GM21360 (cell line): Measurements from ENCODE around the gene CHCHD3.
A peak's percentile ranks its signal among the peaks of the same experiment; 100 is the strongest.

Experiments
- ATAC-seq: cut with Tn5 transposase; IDR thresholded peaks from one replicate; pipeline ENCODE4 v1.9.1; 2021; ENCODE audit warnings: mild to moderate bottlenecking, moderate library complexity; ENCODE audit not compliant: unreplicated experiment

The CHCHD3 gene

DNA sequence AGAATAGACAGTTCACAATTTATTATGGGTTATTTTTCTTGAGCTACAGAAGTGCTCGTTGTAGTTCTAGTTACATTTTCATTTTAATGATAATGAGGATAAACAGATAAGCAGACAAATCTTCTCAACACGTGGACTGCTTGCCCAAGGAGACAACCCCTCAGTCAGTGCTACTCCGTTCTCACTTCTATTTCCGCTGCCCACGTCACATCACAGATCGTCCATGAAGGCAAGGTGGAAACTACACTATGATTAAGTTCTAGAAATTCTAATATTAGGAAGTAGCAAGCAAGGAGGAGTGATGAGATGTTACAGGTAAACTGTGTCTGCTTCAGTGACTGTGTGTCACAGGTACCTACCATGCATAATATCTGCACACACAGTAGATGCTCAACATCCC, 210.5 kb downstream of the CHCHD3 start:
- ATAC-seq, result peak; percentile 69

DNA sequence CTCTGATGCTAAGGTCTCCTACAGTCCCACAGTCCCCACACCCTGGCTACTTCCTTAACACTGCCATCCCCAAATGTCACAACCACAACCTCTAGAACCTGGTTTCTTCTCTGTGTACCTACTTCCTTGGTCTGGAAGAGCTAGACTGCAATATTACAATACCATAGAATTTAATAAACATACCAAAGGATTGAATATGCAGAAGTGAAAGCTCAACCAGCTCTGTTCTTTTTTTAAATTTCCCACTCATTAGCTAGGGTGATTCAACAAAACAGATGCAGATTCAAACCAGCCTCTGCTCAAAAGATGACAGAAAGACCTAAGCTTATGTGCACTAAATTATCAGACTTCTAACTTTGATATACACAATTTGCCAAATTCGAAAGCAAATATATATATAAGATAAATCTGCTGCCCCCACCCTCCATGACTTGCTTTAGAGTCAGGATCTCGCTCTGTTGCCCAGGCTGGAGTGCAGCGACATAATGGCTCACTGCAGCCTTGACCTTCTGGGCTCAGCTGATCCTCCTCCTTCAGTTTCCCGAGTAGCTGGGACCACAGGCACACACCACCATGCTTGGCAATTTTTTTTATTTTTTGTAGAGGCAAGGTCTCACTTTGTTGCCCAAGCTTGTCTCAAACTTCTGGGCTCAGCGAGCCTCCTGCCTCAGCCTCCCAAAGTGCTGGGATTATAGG, 212.6 kb downstream of the CHCHD3 start:
- no peak for ATAC-seq

DNA sequence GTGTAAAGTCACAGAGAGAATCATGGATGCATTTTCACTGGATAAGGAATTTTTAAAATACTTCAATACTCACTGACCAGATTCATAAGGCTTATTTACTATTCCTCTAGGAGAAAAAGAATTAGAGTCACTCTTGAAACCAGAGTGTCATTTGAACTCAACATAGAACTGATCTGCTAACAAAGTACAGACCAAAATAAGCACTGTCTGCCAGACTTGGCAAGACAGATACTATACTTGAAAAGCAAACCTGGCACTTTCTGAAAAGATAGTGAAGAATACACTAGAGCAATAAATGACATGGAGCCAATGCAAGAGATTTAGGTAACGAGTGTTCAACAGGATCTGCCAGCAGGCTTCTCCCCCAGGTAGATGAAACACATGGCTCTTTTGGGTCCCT, 215.3 kb downstream of the CHCHD3 start:
- no peak for ATAC-seq

DNA sequence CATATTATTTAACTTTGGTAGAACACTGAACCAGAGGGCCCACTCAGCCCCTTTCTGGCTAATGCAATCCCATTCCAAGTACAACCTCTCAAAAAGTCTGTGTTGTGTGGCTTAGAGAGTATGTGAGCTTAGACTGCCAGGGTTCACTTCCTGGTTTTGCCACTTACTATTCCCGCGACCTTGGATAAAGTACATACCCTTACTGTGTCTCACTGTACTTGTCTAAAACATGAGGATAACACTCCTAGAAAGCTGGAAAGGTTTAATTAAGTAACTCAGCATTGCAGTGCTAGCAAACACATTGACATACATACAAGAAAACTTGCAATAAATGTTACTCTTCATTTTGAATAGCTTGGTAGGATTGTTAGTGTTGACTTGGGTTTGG, 215.8 kb downstream of the CHCHD3 start:
- ATAC-seq, result no peak

DNA sequence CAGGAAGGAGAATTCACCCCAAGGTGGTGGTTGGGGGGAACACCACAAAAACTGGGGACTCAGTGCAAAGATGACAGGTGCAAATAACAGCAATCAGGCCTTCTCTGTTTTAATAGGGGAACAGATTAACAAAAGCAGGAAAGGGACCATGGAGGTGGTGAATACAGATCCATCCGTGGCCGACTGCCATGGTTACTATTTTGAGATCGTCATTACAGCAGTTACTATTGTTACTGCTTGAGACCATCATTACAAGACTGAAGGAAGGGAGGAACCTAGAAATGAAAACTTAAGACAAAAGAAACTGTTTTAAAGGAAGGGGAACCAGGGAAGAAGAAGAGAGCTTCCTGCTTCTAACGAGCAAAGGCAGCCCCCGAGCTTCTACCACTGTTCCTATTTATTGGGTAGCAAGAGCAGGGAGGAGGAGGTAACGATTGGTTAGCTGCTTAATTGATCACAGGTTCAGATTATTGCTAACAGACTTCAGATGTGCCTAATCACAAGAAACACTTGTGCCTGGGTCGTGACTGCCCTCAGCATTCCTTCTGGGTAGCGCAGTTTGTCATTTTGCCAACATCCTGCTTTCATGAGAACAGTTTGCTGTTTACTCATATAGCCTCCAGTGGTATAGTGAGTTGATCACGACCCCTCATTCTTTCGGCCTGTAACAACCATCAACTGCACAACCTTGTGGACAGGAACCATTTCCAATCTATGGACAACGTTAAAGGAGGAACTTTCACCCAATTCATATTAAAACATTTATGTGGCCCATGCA, 216.3 kb downstream of the CHCHD3 start:
- ATAC-seq, result no peak

DNA sequence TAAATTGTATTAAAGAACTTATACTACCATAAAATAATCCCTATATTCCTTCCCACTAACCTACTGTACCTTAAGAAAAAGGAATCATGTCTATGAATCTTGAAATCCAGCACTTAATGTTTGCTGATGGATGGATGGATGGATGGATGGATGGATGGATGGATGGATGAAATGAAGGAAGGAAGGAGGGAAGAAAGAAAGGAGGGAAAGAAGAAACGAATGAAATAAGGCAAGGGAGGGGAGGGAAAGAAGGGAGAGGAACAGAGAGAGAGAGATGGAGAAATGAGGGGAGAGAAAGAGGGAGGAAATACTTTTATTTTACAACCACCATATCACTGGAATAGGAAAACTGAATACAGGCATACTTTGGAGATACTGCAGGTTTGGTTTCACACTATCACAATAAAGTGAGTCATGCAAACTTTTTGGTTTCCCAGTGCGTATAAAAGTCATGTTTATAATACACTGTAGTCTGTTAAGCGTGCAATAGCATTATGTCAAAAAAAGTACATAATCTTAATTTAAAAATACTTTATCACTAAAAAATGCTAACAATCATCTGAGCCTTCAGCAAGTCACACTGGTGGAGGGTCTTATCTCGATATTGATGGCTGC, 219.8 kb downstream of the CHCHD3 start:
- ATAC-seq, result no peak

DNA sequence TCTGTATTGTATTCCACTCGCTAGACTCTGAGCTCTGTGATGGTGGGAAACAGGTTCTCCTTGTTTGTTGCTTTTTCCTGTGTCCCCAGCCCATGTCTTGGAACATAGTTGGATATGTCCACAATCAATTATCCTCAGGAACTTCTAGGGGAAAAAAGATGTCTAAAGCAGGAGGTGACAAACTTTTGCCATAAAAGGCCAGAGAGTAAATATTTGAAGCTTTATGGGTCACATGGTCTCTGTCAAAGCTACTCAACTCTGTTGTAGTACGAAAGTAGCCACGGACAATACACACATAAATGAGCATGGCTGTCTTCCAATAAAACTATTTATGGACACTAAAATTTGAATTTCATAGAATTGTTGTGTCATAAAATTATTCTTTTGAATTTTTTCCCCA, 220.5 kb downstream of the CHCHD3 start:
- ATAC-seq, result no peak

DNA sequence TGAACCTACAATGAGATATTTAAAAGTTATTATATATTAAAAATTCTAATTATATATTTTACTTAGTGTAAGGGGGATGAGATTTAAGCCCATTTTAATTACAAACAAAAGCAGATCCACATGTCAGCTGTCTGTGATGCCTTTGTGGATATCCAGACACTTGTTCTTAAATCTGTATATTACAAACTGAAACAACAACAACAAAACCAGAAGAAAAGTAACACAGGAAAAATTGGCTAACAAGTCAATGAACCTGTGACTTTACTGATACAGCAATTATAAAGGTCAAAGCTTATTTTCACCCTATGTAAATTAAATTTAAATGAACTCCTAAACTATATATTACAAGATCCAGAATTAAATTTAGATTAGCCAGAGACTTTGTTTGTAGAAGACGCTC, 222.7 kb downstream of the CHCHD3 start:
- ATAC-seq, result no peak

DNA sequence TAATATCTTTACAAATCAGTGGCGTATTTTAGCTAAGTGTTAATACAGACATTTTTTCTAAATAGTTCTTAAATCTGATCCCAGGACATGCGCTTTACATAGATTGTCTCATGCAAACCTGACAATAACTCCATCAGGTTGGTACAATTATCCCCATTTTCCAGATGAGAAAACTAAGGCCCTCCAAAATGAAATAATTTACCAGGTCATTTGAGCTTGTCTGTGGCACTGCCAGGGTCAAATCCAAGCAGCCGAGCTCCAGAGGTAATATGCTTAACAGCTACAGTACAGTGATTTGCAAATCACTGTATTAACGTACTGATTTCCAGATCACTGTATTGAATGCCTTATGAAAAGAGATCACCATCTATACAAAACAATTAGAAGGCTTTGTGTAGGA, 223.1 kb downstream of the CHCHD3 start:
- ATAC-seq, result no peak

DNA sequence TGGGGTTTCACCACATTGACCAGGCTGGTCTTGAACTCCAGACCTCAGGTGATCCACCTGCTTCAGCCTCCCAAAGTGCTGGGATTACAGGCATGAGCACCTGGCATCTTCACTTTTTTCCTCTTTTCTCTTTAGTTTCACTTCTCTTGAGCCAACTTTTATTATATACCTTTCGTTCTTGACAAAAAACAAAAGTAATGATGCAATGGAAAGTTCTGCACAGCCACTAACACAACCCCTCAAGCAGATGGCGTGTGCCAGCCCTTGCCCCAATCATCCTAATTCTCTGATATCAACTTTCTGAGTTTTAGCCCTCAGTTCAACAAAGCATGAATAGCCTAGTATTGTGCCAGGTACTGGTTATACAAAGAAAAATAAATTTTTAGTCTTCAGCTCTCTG, 223.6 kb downstream of the CHCHD3 start:
- no peak for ATAC-seq

DNA sequence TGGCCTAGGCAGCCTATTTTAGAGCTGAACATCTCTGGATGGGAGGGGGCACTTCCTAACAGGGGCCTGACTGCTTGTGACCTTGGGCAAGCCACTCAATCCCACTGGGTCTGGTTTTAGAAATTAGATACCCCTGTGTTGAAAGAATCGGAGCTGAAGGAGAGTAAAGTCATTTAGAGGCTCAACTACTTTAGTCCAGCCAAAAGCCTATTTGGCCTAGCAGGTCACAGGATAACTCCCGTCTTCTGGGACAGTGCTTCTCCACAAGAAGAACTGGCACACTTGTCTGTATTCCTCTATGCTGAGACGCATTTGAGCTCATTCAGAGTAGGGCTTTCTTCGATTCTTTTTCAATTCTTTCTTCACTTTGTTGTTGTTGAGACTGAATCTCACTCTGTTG, 224.2 kb downstream of the CHCHD3 start:
- no peak for ATAC-seq

DNA sequence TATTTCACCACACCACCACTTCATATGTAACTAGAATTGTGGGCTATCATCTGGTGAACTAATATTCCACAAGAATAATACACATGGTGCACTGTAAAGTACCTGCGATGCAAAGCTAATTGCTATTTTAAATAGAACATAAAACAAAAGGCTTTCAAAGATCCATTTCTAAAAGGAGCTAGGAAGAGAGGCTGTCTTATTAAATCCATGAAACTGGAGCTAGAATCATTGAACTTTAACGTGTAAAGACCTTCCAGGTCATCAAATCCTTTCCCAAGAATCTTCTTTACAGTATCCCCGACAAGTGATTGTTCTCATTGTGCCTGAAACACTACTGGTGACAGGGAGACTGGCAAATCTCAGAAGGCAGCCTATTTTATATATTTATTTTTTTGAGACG, 224.9 kb downstream of the CHCHD3 start:
- no peak for ATAC-seq

DNA sequence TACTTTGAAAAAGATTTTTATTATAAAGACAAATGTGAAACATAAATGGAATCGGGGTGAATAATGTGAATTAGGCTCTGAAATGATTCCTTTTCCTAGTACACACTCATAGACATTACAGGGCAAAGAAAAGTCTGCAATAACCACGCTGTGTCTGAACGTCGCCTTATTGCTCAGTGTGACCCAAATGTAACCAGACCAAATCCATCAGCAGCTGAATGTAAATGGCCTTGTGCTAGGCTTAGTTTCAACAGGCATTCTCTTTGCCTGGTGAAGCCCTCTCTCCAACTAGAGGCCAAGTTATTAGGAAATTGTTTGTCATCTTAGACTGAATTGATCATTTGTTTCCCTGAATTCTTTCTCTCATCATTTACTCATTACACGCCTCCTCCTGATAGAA, 225.5 kb downstream of the CHCHD3 start:
- no peak for ATAC-seq

DNA sequence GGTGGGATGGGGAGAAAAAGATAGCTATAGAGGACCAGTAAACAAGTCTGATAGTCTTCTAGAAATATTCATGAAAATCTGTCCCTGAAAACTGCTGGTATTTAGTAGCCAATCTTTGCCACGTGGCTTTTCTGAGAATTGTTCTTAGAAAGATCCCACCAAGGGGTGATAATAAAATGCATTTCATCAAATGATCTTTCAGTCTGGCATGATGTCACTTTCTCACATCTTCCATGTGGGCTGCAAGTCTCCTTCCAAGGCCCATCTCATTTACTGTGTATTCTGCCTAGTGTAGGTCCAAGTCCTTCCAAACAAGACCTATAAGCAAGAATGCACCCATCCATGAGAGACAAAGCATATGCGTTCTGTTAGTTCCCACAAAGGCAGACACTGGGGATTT, 226.0 kb downstream of the CHCHD3 start:
- no peak for ATAC-seq

DNA sequence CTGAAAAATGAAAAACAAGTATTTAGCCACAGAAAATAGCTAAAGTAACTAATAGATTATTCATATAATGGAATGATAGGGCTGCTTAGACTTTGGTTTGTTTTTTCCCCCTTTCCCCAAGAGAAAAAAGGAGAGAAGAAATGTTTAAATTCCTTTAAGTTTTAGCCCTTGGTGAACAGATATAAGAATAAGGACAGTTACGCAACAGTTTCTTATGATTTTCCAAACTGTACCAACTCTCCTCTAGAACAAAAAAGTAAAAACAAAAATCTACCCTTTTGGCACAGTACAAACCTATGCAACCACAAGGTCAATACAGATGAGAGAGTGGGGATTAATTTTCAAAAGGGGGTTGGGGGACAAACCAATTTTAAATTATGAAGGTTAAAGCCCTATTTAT, 227.7 kb downstream of the CHCHD3 start:
- ATAC-seq, result no peak

DNA sequence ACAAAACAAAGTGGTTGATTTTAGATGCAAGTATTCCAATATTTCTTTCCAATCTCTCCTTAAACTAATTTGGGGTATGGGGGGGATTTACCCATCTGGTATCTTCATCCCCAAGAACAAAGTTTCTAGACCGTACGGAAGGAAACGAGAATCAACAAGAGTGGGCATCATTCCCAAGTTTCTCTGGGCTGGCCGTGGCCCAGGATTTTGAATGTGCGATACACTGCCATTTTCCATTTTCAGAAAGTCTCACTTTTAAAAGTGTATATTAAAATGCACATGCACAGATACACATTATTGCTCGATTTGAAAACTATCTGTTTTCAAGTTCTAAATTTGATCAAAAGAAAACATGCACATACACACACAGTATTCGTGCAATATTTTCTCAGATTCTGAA, 234.5 kb downstream of the CHCHD3 start:
- no peak for ATAC-seq

DNA sequence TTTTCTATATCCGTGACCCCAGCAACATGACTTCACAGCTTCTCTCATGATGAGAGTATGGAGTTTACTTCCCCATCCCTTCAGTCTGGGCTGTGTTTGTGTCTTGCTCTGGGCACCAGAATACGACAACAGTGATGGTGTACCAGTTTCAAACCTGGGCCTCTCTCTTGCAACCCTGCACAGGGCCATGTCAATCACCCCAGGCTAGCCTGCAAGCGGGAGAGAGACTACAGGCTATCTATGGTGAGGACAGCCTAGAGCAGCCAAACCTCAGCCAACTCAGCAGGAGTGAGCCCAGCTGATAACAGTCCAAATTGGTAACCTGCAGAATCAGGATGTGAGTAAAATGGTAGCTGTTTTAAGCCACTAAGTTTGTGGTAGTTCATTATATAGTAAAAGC, 235.8 kb downstream of the CHCHD3 start:
- no peak for ATAC-seq

DNA sequence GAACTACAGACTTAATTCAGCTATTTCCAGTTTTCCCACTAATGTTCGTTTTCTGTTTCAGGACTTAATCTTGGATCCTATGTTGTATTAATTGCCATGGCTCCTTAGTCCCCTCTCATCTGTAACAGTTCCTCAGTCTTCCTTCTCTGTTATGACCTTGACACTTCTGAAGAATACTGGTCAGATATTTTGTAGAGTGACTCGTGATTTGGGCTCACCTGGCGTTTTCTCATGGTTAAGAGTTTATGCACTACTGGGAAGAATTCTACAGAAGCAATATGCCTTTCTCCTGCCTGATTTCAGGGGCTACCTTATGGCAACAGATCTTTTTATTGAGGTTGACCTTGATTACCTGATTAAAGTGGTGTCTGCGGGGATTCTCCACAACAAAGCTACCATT, 239.4 kb downstream of the CHCHD3 start:
- no peak for ATAC-seq

DNA sequence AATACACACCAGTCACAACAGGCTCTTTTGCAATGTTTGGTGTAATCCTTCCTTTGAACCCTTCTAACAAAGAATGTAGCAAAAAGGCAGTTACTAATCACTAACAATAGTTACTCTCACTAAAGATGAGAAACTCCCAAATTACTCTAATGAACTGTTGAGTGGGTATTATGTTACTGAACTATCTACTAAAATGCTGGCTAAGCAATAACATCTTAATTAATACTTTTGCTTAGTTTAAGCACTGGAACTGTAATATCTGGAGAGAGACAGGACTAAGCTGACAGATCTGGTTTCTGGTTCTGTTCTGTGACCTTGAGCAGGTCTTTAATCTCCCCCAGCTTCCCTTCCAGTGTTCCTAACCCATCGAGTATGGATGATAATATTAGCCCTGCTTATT, 241.7 kb downstream of the CHCHD3 start:
- no peak for ATAC-seq

DNA sequence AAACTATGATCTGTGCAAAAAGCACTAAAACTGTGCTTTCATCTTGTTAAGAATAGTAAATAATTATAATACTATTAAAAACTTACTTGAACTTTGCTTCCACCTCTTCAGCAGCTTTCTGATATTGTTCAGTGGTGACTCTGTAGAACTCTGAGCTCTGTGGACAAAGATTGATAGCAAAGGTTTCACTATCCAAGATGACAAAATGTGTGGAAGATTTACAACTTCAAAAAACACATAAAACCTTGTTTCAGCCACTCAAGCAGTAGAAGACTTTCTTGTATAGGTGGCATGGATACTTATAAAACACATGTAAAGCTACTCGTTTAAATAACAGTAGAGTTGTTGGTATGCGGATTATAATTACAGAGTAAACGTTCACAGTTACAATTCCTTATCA, 243.6 kb downstream of the CHCHD3 start:
- no peak for ATAC-seq

DNA sequence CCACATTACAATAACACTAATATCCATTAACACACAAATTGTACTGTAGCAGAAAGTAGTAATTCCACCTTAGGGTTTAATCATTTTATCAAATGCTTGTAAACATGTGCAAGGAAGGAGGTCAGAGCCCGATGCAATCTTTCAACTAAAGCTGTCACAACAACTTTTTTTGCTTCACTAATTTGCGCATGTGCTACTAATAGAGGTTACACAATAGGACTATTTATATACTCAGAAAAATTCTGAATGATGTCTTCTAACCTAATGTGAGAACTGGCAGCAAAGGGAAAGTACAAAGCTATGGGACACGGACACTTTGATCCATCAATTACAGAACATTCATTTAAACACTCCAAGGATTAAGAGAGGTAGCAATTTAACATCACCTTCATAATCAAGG, 244.4 kb downstream of the CHCHD3 start:
- ATAC-seq, result no peak

DNA sequence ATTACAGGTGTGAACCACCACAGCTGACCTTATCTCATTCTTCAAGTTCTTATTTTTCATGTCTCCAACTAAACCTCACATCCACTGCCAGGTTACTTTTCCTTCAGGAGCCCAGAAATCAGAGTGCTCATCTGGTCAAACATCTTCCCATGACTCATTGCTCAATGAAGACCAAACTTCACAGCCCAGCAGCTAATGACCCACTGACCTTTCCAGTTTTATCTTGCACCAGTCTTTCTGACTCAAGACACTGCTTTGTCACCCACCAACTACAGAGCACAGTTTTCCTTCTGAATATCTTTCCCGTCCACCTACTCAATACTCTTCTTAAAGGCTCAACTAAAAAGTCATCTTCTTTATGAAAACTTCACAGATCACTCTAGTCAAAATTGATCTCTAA, 245.1 kb downstream of the CHCHD3 start:
- ATAC-seq, result no peak
